WI38 (cell line): Measurements from ENCODE around the gene CBLC.

Source experiments
- H3K4me3 ChIP-seq: 2 replicates; pipeline ENCODE4 v1.5.1; 2011; ENCODE audit warnings: low read depth, mild to moderate bottlenecking, control low read depth, low read length
- TF ChIP-seq, protein P1 (sequence below): IDR thresholded peaks from 2 replicates; pipeline ENCODE4 v1.5.1; 2012; ENCODE audit warnings: low read depth, mild to moderate bottlenecking, control low read depth, low read length

Gene CBLC

DNA sequence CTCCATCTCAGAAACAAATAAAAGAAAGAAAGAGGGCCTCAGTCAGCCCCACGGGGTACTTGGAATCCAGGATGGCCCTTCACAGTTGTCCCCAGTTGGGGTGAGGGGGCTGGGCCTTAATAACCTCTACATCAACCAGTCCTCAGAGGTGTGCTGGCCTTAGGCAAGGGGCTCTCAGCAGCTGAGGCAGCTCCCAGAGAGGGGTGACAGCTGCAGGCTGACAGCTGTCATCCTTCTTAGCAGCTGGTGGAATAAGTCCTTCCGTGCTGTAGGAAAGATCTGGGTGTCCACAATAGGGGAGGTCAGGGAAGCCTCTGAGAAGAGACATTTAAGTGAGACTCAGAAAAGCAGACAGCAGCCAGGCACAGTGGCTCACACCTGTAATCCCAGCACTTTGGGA, 38.6 kb downstream of the CBLC start:
- TF ChIP-seq, protein P1, sequence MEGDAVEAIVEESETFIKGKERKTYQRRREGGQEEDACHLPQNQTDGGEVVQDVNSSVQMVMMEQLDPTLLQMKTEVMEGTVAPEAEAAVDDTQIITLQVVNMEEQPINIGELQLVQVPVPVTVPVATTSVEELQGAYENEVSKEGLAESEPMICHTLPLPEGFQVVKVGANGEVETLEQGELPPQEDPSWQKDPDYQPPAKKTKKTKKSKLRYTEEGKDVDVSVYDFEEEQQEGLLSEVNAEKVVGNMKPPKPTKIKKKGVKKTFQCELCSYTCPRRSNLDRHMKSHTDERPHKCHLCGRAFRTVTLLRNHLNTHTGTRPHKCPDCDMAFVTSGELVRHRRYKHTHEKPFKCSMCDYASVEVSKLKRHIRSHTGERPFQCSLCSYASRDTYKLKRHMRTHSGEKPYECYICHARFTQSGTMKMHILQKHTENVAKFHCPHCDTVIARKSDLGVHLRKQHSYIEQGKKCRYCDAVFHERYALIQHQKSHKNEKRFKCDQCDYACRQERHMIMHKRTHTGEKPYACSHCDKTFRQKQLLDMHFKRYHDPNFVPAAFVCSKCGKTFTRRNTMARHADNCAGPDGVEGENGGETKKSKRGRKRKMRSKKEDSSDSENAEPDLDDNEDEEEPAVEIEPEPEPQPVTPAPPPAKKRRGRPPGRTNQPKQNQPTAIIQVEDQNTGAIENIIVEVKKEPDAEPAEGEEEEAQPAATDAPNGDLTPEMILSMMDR = no peak
- no peak overlapping the region for H3K4me3 ChIP-seq

DNA sequence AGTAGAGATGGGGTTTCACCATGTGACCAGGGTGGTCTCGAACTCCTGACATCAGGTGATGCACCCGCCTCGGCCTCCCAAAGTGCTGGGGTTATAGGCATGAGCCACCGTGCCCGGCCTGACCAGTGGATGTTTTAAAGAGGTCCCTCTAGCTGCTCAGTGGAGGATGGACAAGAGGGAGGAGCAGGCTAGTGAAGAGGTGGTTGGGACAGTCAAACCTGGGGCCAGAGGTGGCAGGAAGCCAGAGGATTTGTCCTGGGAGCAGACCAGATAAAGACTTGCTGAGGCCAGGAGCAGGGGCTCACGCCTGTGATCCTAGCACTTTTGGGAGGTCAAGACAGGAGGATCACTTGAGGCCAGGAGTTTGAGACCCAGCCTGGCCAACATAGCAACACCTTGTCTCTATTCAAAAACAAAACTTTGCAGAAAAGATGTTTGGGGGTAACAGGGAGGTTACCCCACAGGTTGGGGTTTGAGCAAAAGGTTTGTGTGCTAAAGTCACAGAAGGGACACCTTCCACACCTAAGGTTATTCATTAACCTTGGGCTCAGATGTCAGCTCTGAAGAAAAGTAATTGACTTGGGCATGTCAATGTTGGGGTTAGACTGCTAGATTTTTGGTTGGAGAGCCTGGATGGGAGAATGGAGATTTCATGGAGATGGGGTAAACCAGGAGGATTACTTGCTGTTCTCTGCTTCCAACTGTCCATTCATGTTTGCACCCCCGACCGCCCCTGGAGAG, 40.2 kb downstream of the CBLC start:
- TF ChIP-seq, protein P1 = no peak
- H3K4me3 ChIP-seq = no peak overlapping the region

DNA sequence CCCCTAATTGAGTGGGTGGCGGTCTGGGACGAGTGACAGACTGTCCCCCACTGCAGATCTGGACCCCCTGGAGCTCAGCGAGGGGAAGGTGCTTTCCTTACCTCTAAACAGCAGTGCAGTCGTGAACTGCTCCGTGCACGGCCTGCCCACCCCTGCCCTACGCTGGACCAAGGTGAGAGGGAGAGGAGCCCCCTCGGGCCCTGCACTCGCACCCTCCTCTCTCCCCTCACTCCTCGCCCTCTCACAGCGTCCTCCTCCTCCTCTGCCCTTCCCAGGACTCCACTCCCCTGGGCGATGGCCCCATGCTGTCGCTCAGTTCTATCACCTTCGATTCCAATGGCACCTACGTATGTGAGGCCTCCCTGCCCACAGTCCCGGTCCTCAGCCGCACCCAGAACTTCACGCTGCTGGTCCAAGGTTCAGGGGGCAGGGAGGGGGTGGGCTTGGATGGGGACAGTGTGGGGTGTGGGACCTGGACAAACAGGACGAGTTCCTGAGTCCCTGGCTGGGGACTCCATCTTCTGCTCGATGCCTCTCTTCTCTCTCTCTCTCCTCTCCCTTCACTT, 40.9 kb downstream of the CBLC start:
- no peak overlapping the region for H3K4me3 ChIP-seq
- TF ChIP-seq, protein P1 = no peak

DNA sequence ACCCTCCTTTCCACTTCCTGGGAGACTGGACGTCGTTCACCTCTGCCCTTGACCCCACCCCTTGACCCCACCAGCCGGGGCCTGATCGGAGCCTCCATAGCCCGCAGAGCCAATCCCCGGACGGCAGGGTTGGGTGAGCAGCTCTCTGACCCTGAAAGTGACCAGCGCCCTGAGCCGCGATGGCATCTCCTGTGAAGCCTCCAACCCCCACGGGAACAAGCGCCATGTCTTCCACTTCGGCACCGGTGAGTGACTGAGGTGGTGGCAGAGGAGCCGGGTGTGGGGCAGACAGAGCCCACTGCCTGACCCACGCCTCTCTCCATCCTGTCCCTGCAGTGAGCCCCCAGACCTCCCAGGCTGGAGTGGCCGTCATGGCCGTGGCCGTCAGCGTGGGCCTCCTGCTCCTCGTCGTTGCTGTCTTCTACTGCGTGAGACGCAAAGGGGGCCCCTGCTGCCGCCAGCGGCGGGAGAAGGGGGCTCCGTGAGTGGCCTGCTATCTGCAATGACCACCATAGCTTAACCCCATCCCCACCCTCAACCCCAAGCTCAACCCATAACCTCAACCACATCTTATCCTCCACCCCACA, 41.6 kb downstream of the CBLC start:
- TF ChIP-seq, protein P1 = no peak
- no peak overlapping the region for H3K4me3 ChIP-seq

DNA sequence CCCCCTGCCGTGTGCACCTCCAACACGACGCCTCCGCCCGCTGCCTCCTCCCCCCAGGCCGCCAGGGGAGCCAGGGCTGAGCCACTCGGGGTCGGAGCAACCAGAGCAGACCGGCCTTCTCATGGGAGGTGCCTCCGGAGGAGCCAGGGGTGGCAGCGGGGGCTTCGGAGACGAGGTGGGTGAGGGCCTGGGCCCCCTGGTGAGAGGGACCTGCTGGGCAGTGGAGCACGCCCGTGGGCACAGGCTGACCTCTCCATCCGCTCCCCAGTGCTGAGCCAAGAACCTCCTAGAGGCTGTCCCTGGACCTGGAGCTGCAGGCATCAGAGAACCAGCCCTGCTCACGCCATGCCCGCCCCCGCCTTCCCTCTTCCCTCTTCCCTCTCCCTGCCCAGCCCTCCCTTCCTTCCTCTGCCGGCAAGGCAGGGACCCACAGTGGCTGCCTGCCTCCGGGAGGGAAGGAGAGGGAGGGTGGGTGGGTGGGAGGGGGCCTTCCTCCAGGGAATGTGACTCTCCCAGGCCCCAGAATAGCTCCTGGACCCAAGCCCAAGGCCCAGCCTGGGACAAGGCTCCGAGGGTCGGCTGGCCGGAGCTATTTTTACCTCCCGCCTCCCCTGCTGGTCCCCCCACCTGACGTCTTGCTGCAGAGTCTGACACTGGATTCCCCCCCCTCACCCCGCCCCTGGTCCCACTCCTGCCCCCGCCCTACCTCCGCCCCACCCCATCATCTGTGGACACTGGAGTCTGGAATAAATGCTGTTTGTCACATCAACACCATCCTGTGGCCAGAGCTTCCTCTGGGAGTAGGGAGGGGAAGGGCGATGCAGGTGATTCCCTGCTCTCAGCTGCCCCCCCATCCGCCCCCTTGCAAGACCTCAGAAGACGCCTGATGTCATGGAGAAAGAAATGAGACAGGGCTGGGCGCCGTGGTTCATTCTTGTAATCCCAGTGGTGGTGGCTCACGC, 43.2 kb downstream of the CBLC start:
- no peak overlapping the region for H3K4me3 ChIP-seq
- TF ChIP-seq, protein P1 = no peak

DNA sequence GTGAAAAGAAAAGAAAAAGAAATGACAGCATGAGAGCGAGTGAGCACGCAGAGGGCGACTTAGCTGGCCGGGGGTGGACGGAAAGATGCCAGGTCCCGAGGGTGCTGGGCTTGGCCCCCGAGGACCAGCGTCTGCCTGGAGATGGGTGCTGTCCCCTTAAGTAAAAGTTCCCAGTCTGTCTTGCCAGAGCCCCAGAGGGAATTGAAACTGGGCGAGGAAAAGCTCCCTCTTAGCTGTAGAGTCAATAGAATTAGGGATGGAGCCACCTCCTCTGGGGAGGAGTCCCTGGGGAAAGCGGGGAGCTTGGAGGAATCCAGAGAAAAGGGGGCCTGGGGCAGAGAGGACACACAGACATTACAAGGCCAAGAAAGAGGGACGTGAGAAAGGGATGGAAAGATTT, 44.5 kb downstream of the CBLC start:
- TF ChIP-seq, protein P1 = no peak
- H3K4me3 ChIP-seq = no peak overlapping the region
